Effector memory CD8-positive, alpha-beta T cell (primary cell): ENCODE data around the gene ZRANB1.

Experiments
- ATAC-seq: fragments of 150-1000 bp; cut with Tn5 transposase; replicated peaks from 2 replicates; pipeline ENCODE4 v1.10.0; 2021; ENCODE audit warnings: mild to moderate bottlenecking, moderate library complexity
- DNase-seq, 3 experiments: peaks; one replicate each; pipeline ENCODE4 v3.0.0; 2021
- H3K27ac Mint-ChIP-seq, 2 donors: one replicate each; pipeline ENCODE4 v1.8.0; 2022; ENCODE audit warnings: mild to moderate bottlenecking in 2 of 2, mixed read lengths in 2 of 2, moderate library complexity in 2 of 2
- H3K27me3 Mint-ChIP-seq, 2 donors: one replicate each; pipeline ENCODE4 v1.8.0; 2022; ENCODE audit warnings: mixed read lengths in 2 of 2
- H3K36me3 Mint-ChIP-seq: one replicate; pipeline ENCODE4 v1.8.0; 2022; ENCODE audit warnings: mild to moderate bottlenecking, moderate library complexity, mixed read lengths; ENCODE audit not compliant: insufficient read depth
- H3K4me1 Mint-ChIP-seq, 2 donors: one replicate each; pipeline ENCODE4 v1.8.0; 2022; ENCODE audit warnings: low read depth in 2 of 2, mixed read lengths in 2 of 2
- H3K4me3 Mint-ChIP-seq, 2 donors: one replicate each; pipeline ENCODE4 v1.8.0; 2022; ENCODE audit warnings: mild to moderate bottlenecking in 2 of 2, mixed read lengths in 2 of 2, moderate library complexity in 2 of 2
- H3K9me3 Mint-ChIP-seq, 2 donors: one replicate each; pipeline ENCODE4 v1.8.0; 2022; ENCODE audit warnings: mixed read lengths in 2 of 2

Gene ZRANB1

GRCh38 chr10:124995605-124996004 lies 53.7 kb downstream of the ZRANB1 start:
- peaks cover 0 to 9% of the 10 kb centered on the region in 2 donors for H3K27me3 Mint-ChIP-seq
- peak overlapping the region in 1 of 2 donors; percentile 49 for H3K27ac Mint-ChIP-seq
- H3K4me3 Mint-ChIP-seq: no peak overlapping the region
- peaks cover 18% of the 10 kb centered on the region for H3K36me3 Mint-ChIP-seq
- H3K9me3 Mint-ChIP-seq: no peaks in the 10 kb centered on the region
- DNase-seq (no peak), ATAC-seq (no peak)
- H3K4me1 Mint-ChIP-seq: peaks cover 0 to 4% of the 10 kb centered on the region in 2 donors

- DNase-seq (no peak), ATAC-seq (no peak)
- peaks cover 0 to 9% of the 10 kb centered on the region in 2 donors for H3K27me3 Mint-ChIP-seq
- H3K27ac Mint-ChIP-seq: peak overlapping the region in 1 of 2 donors; percentile 49
- peaks cover 0 to 4% of the 10 kb centered on the region in 2 donors for H3K4me1 Mint-ChIP-seq
- peaks cover 18% of the 10 kb centered on the region for H3K36me3 Mint-ChIP-seq
- H3K9me3 Mint-ChIP-seq: no peaks in the 10 kb centered on the region
- no peak overlapping the region for H3K4me3 Mint-ChIP-seq
Observed at GRCh38 chr10:124996127-124996853, 54.4 kb downstream of the ZRANB1 start.

- ATAC-seq: no peak
- H3K9me3 Mint-ChIP-seq: no peaks in the 10 kb centered on the region
- peaks cover 18% of the 10 kb centered on the region for H3K36me3 Mint-ChIP-seq
- H3K4me1 Mint-ChIP-seq: peaks cover 0 to 4% of the 10 kb centered on the region in 2 donors
- H3K4me3 Mint-ChIP-seq: no peak overlapping the region
- no peak for DNase-seq
- no peak overlapping the region for H3K27ac Mint-ChIP-seq
- peaks cover 0 to 9% of the 10 kb centered on the region in 2 donors for H3K27me3 Mint-ChIP-seq
Observed at GRCh38 chr10:124996854-124997215, 54.9 kb downstream of the ZRANB1 start.

GRCh38 chr10:124997306-124997705 lies 55.4 kb downstream of the ZRANB1 start:
- Mint-ChIP-seq H3K36me3 (peaks cover 14% of the 10 kb centered on the region), H3K9me3 (no peaks in the 10 kb centered on the region)
- no peak for DNase-seq

GRCh38 chr10:124997771-124998623 lies 56.1 kb downstream of the ZRANB1 start:
- Mint-ChIP-seq H3K36me3 (peaks cover 14% of the 10 kb centered on the region), H3K27me3 (peaks cover 0 to 14% of the 10 kb centered on the region in 2 donors), H3K4me3 (no peak overlapping the region), H3K4me1 (peaks cover 0 to 4% of the 10 kb centered on the region in 2 donors), H3K27ac (peak overlapping the region in 1 of 2 donors; percentile 14), H3K9me3 (no peaks in the 10 kb centered on the region)
- DNase-seq (no peak), ATAC-seq (no peak)

More at GRCh38 chr10:124997306-124997705, 55.4 kb downstream of the ZRANB1 start:
- Mint-ChIP-seq H3K27ac (peak overlapping the region in 1 of 2 donors; percentile 14), H3K27me3 (peaks cover 0 to 9% of the 10 kb centered on the region in 2 donors), H3K4me3 (no peak overlapping the region), H3K4me1 (peaks cover 0 to 4% of the 10 kb centered on the region in 2 donors)
- no peak for ATAC-seq

- ATAC-seq (no peak), DNase-seq (no peak)
- Mint-ChIP-seq H3K27ac (no peak overlapping the region), H3K9me3 (no peaks in the 10 kb centered on the region), H3K4me1 (peaks cover 0 to 4% of the 10 kb centered on the region in 2 donors), H3K36me3 (peaks cover 14% of the 10 kb centered on the region), H3K27me3 (peaks cover 0 to 22% of the 10 kb centered on the region in 2 donors), H3K4me3 (no peak overlapping the region)
Observed at GRCh38 chr10:124998624-124999291, 56.8 kb downstream of the ZRANB1 start.

GRCh38 chr10:124999433-125000365 lies 57.8 kb downstream of the ZRANB1 start:
- no peak for DNase-seq
- H3K9me3 Mint-ChIP-seq: no peaks in the 10 kb centered on the region
- no peak for ATAC-seq
- peaks cover 0 to 4% of the 10 kb centered on the region in 2 donors for H3K4me1 Mint-ChIP-seq
- H3K4me3 Mint-ChIP-seq: no peak overlapping the region
- H3K27me3 Mint-ChIP-seq: peaks cover 0 to 30% of the 10 kb centered on the region in 2 donors
- H3K27ac Mint-ChIP-seq: no peak overlapping the region
- H3K36me3 Mint-ChIP-seq: peaks cover 12% of the 10 kb centered on the region

DNA sequence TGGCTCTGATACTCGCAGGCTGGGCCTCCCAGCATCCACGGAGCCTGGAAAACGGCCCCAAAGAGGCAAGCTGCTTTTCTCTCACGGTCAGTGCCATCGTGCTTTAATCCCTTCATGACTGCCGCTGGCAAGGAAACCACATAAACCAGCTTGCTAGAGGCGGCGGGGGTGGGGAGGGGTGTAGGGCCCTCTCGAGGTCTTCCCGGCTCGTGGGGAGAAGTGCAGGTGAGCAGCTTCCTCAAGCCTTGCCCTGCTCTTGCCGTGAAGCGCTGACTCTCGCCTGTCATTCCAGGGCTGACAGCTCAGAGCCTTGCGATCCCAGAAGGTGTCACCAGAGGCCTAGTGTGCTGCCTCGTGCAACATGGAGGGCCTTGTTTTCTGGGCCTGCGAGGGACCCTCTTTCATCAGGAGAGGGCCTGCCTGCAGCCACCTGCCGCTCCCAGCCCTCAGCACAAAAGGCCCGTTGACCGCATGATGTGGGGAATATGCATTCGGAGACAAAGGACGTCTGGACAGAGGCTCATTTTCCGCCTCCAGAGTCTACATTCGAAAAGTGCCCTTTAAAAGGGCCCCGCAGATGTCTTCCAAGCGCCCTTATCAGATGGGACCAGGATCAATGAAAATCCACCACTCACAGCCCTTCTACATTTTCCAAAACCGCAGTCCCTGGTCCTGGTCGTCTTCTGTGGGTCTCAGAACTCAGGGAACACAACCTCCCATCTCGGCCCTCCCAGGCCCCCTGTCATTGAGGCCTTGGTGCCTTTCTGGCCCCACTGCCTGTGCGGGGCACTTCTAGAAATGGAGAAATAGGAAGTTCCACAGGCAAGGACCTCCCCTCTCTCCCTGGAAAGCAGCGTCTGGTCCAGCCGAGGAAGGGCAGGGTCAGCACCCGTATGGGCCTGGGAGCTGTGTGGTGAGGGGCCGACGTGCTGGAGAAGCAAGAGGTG lies 58.7 kb downstream of the ZRANB1 start:
- H3K9me3 Mint-ChIP-seq: no peaks in the 10 kb centered on the region
- ATAC-seq (no peak), DNase-seq (no peak)
- peaks cover 0 to 32% of the 10 kb centered on the region in 2 donors for H3K27me3 Mint-ChIP-seq
- H3K4me3 Mint-ChIP-seq: no peak overlapping the region
- no peak overlapping the region for H3K27ac Mint-ChIP-seq
- H3K36me3 Mint-ChIP-seq: peaks cover 12% of the 10 kb centered on the region
- H3K4me1 Mint-ChIP-seq: peaks cover 0 to 4% of the 10 kb centered on the region in 2 donors

- Mint-ChIP-seq H3K27me3 (peaks cover 0 to 32% of the 10 kb centered on the region in 2 donors), H3K4me3 (no peak overlapping the region), H3K9me3 (no peaks in the 10 kb centered on the region), H3K4me1 (peaks cover 0 to 4% of the 10 kb centered on the region in 2 donors), H3K36me3 (peaks cover 12% of the 10 kb centered on the region), H3K27ac (no peak overlapping the region)
- no peak for ATAC-seq
- DNase-seq: no peak
Observed at GRCh38 chr10:125001313-125002046, 59.6 kb downstream of the ZRANB1 start.

GRCh38 chr10:125002047-125002422 lies 60.1 kb downstream of the ZRANB1 start:
- no peak overlapping the region for H3K4me3 Mint-ChIP-seq
- ATAC-seq (no peak), DNase-seq (no peak)
- H3K36me3 Mint-ChIP-seq: peaks cover 12% of the 10 kb centered on the region
- H3K27ac Mint-ChIP-seq: no peak overlapping the region
- peaks cover 0 to 32% of the 10 kb centered on the region in 2 donors for H3K27me3 Mint-ChIP-seq
- peaks cover 0 to 4% of the 10 kb centered on the region in 2 donors for H3K4me1 Mint-ChIP-seq
- H3K9me3 Mint-ChIP-seq: no peaks in the 10 kb centered on the region

- Mint-ChIP-seq H3K36me3 (peaks cover 12% of the 10 kb centered on the region), H3K4me3 (no peak overlapping the region), H3K9me3 (no peaks in the 10 kb centered on the region), H3K27me3 (peaks cover 0 to 32% of the 10 kb centered on the region in 2 donors), H3K27ac (no peak overlapping the region), H3K4me1 (peaks cover 0 to 4% of the 10 kb centered on the region in 2 donors)
- ATAC-seq (no peak), DNase-seq (no peak)
Observed at GRCh38 chr10:125002423-125003145, 60.7 kb downstream of the ZRANB1 start.
